GM19328 (cell line): ENCODE data around the gene STYXL1.
A peak's percentile ranks its signal among the peaks of the same experiment; 100 is the strongest.
"Not testable (repeated sequence)": the region's sequence is repeated elsewhere in the genome, so short reads cannot be mapped to it uniquely, and the experiment has no call there.

ENCODE experiments used
- ATAC-seq: cut with Tn5 transposase; IDR thresholded peaks from one replicate; pipeline ENCODE4 v1.9.1; 2021; ENCODE audit warnings: mild to moderate bottlenecking, moderate library complexity; ENCODE audit not compliant: unreplicated experiment

STYXL1 gene, protein sequence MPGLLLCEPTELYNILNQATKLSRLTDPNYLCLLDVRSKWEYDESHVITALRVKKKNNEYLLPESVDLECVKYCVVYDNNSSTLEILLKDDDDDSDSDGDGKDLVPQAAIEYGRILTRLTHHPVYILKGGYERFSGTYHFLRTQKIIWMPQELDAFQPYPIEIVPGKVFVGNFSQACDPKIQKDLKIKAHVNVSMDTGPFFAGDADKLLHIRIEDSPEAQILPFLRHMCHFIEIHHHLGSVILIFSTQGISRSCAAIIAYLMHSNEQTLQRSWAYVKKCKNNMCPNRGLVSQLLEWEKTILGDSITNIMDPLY

DNA sequence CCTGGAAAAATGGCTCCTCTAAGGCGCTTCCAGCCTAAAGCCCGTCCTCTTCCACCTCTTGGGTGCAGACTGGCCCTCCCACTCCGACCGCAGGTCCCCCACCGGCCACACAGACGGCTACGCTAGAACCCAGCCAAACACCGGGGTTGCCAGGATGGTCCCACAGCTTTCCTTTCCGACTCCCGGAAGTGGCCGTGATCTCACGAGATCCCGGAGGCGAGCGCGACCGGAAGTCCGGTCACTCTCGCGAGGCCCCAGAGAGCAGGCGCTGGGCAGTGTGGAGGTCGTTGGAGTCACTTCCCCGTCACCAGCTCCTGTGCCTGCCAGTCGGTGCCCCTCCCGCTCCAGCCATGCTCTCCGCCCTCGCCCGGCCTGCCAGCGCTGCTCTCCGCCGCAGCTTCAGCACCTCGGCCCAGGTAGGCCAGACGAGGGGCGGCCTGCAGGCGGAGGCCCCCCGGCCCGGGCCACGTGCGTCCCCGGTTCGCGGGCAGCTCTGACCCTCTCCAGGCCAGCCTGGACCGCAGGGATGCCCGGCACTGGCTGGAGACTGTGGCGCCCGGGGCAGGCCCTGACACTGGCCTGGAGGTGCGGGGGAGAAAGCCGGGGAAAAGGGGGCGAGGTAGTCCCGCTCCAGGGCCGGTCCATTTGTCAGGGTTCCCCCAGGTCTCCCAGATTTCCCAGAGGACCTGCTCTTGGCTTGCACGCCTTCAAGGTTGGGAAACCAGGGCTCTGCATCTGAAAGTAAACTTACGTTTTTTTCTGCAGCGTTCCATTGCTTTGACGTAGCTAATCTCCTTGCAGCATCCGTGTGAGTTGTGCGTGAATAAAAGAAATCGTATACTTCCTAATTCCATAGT lies at the start of gene STYXL1, which contains the start of gene MDH2:
STYXL1 (minus strand) TSS at position 190 of the 857 bp plus-strand sequence. CDS start 17,477 bp downstream, outside the sequence.
MDH2 (plus strand) TSS at position 296 of the 857 bp plus-strand sequence; CDS start at position 351, 55 bp downstream.
- ATAC-seq, result peak; percentile 94

DNA sequence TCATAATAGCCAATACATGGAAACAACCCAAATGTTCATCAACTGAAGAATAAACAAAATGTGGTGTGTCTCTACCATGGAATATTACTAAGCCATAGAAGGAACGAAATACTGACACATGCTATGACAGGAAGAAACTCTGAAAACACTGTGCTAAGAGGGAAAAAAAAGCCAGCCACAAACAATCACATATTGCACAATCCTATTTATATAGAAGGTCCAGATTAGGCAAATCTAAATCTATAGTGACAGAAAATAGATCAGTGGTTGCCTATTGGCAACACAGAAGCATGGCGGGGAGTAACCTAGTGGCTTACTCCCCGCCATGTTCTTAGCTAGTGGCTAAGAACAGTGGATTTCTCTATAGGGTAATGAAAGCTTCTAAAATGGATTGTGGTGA lies 48.1 kb upstream of the STYXL1 start:
- no peak for ATAC-seq

DNA sequence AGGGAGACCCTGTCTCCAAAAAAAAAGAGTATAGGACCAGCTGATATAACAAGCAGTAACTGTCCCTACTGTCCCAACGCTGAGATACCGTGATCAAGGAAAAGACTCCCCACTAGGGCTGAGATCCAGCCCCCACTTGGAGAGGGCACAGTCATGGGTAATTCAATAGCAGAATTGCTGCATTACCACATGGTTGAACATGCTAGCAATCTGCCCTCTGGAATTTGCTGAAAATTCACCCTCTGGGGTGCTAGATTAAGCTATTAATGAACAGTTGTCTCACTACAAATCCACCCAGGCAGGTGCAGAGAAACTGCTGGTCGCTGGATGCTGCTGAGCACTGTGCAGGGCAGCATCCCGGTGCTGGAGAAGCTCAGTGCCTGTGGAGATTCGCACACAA lies 46.5 kb upstream of the STYXL1 start:
- ATAC-seq, result not testable (repeated sequence)

DNA sequence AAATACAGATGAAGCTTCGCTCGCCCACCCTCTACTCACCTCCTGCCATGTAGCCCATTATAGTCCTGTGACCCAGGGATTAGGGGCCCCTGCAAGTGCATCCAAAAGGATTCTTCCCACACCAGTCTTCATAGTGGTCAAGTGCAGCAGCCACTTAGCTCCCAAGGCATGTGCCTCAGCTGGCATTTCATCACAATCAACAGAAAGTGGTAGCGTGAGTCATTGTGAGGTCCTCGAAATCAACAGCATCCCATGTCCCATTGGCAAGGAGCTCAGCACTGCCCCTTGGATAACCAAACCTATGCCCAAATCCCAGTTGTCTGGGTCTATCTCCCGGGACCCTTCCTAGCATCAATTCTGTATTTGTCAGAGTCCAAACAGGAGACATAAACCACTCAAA lies 45.7 kb upstream of the STYXL1 start:
- ATAC-seq, result not testable (repeated sequence)

DNA sequence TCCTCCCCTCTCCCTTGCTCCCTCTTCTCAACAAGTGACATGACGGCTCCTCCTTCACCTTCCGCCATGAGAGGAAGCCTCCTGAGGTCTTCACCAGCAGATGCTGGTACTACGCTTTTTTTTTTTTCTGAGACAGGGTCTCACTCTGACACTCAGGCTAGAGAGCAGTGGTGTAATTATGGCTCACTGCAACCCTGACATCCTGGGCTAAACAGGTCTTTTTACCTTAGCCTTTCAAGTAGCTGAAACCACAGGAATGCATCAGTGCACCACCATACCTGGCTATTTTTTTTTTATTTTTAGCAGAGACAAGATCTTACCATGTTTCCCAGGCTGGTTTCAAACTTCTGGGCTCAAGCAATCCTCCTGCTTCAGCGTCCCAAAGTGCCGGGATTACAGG lies 43.7 kb upstream of the STYXL1 start:
- ATAC-seq, result no peak

DNA sequence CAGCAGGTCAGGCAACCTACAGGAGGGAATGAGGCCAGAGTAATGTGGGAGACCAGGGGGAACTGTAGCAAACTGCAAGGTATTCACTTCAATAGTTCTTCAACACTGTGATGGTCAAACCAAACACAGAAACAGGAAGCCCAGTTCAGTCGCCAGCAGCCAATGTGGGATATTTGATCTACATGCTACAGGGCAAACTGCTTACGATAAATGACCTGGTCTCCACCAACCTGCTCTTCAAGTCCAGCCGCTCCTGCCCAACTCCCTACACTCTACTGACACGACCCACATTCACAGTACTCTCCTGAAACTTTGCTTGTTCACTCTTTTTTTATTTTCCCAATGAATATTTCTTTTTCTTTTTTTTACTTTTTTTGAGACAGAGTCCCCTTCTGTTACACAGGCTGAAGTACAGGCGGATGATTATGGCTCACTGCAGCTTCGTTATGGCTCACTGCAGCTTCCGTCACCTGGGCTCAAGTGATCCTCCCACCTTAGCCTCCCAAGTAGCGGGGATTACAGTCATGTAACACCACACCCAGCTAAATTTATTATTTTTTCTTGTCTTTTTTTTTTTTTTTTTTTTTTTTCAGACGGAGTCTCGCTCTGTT lies 42.2 kb upstream of the STYXL1 start:
- no peak for ATAC-seq

DNA sequence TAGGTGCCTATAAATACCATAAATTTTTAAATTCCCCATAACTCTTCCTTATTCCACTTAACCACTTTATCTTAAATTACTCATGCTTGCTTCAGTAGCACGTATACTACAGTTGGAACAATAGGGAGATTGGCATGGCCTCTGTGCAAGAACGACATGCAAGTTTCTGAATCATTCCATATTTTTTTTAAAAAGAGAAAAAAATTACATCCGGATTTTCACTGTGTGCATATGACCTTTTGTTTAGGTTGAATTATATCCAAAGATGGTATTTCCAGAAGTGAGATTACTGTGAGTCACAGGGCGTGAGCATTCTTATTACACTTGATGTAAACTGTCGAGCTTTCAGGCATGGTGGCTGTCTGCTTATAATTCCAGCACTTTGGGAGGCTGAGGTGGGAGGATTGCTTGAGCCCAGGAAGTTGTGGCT lies 39.6 kb upstream of the STYXL1 start:
- not testable (repeated sequence) for ATAC-seq

DNA sequence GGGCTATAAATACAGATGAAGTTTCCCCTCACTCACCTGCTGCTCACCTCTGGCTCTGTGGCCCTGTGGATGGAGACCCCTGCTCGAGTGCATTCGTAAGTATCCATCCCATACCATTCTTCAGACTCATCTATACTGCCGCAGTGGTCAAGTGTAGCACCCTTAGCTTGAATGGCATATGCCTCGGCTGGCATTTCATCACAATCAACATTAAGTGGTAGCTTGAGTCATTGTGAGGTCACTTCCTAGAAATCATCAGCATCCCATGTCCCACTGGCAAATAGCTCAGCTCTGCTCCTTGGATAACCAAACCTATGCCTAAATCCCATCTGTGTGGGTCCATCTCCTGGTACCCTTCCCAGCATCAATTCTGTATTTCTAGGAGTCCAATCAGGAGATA lies 38.3 kb upstream of the STYXL1 start:
- ATAC-seq, result no peak

DNA sequence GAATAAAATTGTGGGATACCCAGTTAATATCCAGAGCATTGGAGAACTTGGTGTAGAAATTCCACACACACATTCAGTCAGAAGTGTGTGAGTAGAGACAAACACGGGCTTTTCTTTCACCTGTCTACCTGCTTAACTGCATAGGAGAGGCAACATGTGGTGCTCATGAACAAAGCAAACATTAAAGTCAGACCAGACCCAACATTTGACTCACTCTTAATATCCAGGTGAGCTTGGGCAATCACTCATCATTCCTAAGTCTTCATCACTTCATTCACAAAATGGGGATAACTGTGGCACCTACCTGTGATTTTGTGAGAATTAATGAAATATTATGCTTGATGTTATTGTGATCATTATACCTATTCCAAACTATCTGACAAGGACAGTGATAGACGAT lies 36.3 kb upstream of the STYXL1 start:
- ATAC-seq, result not testable (repeated sequence)

DNA sequence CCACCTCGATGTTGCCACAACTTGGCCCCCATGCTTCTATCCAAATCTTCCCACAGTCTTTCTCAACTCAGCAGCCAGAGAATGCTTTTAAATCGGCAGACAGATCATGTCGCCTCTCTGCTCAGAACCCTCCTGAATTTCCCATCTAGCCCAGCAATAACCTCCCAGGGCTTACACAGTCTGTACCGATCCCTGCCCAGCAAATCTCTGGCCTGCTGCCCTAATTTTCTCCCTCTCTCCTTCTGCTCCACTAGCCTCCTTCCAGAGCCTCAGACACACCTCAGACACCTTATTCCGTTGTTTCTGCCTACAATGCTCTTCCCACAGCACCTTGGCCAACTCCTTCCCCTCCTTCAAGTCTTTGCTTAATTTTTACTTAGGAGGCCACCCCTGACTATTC lies 32.4 kb upstream of the STYXL1 start:
- no peak for ATAC-seq

DNA sequence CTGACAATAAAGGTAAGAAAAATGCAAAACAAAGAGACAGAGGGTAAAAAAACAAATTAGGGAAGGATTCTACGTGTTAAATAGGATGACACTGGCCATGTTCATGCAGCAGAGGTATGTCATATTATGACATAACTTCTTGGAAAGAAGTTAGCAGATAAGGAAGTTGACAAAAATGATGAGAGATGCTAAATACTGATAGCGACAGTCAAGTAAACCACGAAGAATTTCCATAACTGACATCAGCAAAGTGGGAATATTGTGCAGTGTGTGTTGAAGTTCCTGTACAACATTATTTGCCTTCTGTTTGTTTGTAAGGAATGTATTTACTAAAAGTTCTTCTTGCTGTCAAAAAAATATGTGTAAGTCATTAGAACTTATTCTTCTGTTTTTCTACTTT lies 29.6 kb upstream of the STYXL1 start:
- no peak for ATAC-seq

DNA sequence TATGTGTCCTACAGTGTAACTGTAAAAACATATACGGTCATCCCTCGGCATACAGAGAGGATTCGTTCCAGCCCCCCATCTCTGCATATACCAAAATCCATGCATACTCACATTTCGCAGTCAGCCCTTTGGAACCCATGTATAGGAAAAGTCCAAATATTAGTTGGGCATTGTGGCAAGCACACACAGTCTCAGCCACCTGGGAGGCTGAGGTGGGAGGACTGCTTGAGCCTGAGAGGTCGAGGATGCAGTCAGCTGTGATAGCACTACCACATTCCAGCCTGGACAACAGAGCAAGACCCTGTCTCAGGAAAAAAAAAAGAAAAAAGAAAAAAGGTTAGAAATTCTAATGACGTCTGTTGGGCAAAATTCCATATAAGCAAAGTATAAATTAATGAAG lies 29.2 kb upstream of the STYXL1 start:
- no peak for ATAC-seq

DNA sequence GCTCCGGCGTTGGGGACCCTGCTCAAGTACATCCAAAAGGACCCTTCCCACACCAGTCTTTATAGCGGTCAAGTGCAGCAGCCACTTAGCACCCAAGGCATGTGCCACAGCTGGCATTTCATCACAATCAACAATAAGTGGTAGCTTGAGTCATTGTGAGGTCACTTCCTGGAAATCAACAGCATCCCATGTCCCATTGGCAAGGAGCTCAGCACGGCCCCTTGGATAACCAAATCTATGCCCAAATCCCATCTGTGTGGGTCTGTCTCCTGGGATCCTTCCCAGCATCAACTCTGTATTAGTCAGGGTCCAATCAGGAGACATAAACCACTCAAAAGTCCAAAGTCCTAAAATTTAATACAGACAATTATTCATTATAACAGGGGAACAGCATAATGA lies 27.2 kb upstream of the STYXL1 start:
- no peak for ATAC-seq

DNA sequence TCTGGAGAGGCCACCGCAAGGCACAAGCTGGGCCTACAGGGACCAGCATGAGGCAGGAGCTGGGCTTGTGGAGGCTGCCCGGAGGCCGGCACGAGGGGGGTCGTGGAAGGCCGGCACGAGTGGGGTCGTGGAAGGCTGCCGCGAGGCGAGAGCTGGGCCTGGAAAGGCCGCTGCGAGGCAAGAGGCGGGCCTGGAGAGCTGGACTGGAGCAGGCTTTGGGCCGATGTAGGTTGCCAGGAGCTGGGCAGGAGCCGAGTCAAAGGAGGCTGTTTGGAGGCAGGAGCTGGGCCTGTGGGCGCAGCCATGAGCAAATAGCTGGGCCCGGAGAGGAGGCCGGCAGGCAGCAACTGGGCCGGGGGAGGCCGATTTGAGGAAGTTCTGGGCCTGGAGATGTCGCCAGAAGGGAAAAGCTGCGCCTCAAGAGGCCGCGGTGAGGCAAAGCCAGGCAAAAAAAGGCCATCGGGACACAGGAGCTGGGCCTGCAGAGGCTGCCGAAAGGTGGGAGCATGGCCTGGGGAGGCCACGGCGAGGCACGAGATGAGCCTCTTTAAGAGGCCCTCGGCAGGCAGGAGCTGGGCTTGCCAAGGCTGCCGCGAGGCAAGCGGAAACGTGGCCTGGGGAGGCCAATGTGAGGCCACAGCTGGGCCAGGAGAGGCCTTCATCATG lies 26.6 kb upstream of the STYXL1 start:
- ATAC-seq, result no peak

DNA sequence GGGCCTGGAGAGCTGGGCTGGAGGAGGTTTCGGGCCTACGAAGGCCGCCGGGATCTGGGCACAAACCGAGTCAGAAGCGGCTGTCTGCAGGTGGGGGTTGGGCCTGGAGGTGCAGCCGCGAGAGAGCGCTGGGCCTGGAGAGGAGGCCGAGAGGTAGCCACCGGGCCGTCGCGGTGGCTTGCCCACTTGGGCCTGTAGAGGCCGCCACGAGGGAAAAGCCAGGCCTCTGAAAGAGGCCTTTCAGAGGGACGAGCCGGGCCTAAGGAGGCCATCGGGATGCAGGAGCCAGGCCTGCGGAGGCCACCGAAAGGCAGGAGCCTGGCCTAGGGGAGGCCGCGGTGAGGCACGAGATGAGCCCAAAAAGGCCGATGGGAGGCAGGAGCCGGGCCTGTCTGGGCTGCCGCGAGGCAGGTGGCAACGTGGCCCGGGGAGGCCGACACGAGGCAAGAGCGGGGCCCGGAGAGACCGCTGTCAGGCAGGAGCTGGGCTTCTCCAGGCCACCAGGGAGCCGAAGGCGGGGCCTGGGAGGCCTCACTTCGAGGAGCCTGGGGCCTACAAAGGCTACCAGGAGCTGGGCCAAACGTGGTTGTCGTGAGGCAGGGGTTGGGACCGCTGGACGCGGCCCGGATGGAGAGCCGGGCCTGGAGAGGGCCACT lies 25.7 kb upstream of the STYXL1 start:
- no peak for ATAC-seq

DNA sequence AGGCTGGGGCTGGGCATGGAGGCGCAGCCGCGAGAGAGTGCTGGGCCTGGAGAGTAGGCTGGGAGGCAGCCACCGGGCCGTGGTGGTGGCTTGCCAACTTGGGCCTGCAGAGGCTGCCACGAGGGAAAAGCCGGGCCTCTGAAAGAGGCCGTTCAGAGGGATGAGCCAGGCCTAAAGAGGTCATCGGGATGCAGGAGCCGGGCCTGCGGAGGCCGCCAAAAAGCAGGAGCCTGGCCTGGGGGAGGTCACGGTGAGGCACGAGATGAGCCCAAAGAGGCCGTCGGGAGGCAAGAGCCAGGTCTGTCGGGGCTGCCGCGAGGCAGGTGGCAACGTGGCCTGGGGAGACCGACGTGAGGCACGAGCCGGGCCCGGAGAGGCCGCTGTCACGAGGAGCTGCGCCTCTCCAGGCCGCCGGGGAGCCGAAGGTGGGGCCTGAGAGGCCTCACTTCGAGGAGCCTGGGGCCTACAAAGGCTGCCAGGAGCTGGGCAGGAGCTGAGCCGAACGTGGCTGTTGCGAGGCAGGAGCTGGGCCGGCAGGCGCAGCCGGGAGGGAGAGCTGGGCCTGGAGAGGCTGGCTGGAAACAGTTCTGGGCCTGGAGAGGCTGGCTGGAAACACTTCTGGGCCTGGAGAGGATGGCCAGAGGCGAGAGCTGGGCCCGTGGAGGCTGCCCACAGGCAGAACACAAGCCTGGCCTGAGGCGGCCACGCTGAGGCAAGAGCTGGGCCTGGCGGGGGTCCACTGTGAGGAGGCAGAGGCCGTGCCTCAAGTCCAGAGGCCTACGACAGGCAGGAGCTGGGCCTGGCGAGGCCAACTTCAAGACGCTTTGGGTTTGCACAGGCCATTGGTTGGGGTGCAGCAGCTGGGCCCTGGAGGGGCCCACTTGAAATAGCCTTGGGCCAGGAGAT lies 24.7 kb upstream of the STYXL1 start:
- ATAC-seq, result no peak

DNA sequence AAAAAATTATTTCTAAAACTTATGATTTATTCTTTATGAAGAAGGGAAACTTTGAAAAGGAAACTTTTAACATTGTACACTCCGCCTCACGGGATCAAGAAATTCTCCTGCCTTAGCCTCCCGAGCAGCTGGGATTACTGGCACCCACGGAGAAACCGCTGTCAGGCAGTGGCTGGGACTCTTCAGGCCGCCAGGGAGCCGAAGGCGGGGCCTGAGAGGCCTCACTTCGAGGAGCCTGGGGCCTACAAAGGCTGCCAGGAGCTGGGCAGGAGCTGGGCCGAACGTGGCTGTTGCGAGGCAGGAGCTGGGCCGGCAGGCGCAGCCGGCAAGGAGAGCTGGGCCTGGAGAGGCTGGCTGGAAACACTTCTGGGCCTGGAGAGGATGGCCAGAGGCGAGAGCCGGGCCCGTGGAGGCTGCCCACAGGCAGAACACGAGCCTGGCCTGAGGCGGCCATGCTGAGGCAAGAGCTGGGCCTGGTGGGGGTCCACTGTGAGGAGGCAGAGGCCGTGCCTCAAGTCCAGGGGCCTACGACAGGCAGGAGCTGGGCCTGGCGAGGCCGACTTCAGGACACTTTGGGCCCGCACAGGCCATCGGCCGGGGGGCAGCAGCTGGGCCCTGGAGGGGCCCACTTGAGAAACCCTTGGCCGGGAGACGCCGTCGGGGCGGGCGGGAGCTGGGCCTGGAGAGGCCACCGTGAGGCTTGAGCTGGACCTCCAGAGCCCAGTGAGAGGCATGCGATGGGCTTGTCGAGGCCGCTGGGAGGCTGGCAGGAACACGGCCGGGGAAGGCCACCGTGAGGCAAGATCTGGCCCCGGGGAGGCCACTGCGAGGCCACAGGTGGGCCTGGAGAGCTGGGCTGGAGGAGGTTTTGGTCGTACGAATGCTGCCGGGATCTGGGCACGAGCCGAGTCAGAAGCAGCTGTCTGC lies 23.8 kb upstream of the STYXL1 start:
- no peak for ATAC-seq

DNA sequence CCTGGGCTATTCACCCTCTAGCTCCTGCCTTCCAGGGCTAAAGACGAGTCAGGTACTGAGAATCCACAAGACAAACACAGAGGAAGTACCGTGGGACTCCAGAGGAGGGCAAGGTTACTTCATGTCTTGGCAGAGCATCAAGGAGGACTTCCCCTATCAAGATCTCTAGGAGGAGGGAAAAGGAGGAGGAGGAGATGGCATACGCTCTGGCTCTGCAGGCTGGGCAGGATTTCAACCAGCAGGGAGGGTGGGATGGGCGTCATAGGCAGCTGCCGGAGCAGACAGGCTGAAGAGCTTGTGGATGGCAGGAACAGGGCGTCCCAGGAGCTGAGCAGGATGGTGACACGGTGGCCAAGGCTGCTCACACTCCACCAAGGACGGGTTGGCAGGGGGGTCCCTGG lies 21.4 kb upstream of the STYXL1 start:
- ATAC-seq, result no peak
